Middle frontal gyrus (tissue), 1 donor: ENCODE measurements around the gene SMARCA4.
A peak's percentile ranks its signal among the peaks of the same experiment; 100 is the strongest.
"Not testable (repeated sequence)": the region's sequence is repeated elsewhere in the genome, so short reads cannot be mapped to it uniquely, and the experiment has no call there.

ENCODE experiments used
- DNase-seq: peaks from one replicate; pipeline ENCODE4 v3.0.0-alpha.2; 2015; ENCODE audit warnings: low spot score; ENCODE audit errors: extremely low spot score

SMARCA4 gene

GRCh38 chr19:11096210-11096841 is 135.5 kb downstream of the SMARCA4 start:
- DNase-seq = peak; percentile 42

DNA sequence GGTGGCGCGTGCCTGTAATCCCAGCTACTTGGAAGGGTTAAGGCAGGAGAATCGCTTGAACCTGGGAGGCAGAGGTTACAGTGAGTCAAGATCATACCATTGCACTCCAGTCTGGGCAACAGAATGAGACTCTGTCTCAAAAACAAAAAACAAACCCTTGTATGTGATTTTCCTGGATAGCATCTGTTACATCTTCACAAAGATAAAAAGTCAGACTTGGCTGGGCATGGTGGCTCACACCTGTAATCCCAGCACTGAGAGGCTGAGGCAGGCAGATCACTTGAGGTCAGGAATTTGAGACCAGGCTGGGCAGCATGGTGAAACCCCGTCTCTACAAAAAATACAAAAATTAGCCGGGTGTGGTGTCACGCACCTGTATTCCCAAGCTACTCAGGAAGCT is 136.5 kb downstream of the SMARCA4 start:
- DNase-seq = not testable (repeated sequence)

- DNase-seq = no peak
Observed at GRCh38 chr19:11098327-11098726, 137.5 kb downstream of the SMARCA4 start.

DNA sequence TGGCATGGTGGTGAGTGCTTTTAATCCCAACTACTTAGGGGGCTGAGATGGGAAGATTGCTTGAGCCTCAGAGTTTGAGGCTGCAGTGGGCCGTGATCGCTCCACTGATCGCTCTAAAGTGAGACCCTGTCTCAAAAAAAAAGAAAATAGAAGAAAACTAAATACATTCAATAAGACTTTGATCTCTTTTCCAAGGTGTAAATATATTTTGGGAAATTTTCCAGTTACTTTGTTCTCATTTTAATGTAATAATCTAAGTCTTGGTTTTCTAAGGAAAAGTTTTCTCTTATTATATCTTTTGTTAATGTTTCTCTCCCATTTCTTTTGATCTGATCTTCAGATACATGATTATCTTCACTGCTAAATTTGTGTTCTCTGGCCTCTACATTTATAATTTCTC is 138.0 kb downstream of the SMARCA4 start:
- no peak for DNase-seq

DNA sequence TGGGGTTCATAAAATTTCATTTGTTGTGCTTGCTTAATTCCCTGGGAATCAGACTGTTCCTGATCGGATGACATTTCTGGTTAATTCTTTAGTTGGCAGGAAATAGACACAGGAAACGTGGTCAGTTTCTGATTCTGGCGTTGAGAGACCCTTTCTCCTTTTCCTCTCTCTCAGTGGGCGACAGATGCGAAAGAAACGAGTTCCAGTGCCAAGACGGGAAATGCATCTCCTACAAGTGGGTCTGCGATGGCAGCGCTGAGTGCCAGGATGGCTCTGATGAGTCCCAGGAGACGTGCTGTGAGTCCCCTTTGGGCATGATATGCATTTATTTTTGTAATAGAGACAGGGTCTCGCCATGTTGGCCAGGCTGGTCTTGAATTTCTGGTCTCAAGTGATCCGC is 139.2 kb downstream of the SMARCA4 start:
- DNase-seq = no peak

GRCh38 chr19:11101057-11101456 is 140.2 kb downstream of the SMARCA4 start:
- DNase-seq = no peak

GRCh38 chr19:11102944-11103343 is 142.1 kb downstream of the SMARCA4 start:
- DNase-seq = no peak

DNA sequence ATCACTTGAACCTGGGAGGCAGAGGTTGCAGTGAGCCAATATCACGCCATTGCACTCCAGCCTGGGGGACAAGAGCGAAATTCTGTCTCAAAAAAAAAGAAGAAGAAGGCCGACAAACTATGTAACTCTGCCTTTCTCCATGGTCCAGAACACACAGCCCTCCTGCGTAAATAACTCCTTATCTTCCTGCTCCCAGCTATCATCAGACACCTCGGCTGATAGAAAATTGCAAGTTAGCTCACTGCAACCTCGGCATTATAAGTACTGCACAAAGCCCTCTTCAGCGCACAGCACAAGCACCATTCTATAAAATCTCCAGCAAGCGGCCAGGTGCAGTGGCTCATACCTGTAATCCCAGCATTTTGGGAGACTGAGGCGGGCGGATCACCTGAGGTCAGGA is 142.8 kb downstream of the SMARCA4 start:
- DNase-seq = not testable (repeated sequence)

DNA sequence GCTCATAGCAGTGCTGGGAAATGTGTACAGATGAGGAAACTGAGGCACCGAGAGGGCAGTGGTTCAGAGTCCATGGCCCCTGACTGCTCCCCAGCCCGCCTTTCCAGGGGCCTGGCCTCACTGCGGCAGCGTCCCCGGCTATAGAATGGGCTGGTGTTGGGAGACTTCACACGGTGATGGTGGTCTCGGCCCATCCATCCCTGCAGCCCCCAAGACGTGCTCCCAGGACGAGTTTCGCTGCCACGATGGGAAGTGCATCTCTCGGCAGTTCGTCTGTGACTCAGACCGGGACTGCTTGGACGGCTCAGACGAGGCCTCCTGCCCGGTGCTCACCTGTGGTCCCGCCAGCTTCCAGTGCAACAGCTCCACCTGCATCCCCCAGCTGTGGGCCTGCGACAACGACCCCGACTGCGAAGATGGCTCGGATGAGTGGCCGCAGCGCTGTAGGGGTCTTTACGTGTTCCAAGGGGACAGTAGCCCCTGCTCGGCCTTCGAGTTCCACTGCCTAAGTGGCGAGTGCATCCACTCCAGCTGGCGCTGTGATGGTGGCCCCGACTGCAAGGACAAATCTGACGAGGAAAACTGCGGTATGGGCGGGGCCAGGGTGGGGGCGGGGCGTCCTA is 144.3 kb downstream of the SMARCA4 start:
- no peak for DNase-seq

DNA sequence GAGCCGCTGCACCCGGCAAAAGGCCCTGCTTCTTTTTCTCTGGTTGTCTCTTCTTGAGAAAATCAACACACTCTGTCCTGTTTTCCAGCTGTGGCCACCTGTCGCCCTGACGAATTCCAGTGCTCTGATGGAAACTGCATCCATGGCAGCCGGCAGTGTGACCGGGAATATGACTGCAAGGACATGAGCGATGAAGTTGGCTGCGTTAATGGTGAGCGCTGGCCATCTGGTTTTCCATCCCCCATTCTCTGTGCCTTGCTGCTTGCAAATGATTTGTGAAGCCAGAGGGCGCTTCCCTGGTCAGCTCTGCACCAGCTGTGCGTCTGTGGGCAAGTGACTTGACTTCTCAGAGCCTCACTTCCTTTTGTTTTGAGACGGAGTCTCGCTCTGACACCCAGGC is 145.6 kb downstream of the SMARCA4 start:
- no peak for DNase-seq

DNA sequence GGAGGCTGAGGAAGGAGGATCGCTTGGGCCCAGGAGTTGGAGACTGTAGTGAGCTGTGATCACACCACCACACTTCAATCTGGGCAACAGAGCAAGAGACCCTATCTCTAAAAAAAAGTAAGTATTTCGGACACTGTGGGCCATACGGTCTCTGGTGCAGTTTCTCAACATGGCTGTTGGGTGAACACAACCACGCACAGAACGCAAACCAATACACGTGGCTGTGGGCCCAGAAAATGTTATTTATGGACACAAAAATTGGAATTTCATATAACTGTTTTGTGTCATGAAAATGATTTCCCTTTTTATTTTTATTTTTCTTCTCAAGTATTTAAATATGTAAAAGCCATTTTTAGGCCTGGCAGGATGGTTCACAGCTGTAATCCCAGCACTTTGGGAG is 147.9 kb downstream of the SMARCA4 start:
- DNase-seq = no peak

DNA sequence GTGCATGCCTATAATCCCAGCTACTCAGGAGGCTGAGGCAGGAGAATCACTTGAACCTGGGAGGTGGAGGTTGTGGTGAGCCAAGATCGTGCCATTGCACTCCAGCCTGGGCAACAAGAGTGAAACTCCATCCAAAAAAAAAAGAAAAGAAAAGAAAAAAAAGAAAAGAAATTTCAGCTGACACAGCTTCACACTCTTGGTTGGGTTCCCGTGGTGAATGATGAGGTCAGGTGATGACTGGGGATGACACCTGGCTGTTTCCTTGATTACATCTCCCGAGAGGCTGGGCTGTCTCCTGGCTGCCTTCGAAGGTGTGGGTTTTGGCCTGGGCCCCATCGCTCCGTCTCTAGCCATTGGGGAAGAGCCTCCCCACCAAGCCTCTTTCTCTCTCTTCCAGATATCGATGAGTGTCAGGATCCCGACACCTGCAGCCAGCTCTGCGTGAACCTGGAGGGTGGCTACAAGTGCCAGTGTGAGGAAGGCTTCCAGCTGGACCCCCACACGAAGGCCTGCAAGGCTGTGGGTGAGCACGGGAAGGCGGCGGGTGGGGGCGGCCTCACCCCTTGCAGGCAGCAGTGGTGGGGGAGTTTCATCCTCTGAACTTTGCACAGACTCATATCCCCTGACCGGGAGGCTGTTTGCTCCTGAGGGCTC is 150.4 kb downstream of the SMARCA4 start:
- DNase-seq = no peak

GRCh38 chr19:11111771-11112144 is 150.9 kb downstream of the SMARCA4 start:
- no peak for DNase-seq
